ENCODE results near the gene STAT5B.
"Not testable (repeated sequence)": the region's sequence is repeated elsewhere in the genome, so short reads cannot be mapped to it uniquely, and the experiment has no call there.

STAT5B gene

DNA sequence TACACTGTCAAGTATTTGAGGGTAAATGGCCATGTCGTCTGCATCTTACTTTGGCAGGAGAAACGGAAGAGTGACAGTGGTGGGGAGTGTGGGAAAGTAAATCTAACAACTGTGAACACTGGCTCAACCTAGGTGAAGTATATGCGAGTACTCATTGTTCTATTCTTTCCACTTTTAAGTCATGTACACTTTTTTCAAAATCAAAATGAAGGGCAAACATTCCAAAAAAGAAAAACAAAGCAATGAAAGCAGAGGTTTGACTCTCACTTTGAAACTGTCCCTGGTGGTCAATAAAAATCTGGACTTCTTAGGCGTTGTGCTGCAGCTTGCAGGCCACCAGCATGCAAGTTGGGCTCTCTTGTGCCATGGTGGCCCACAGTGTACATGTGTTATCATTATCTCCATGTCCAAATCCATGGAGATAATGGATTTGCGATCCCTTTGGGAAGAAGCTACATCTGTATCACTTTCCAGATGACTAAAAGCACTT lies 32.7 kb downstream of the STAT5B start:
- Histone ChIP-seq H3K9me3 (replicated peaks in 1 of 11) (no peaks in the 10 kb centered on the region; a peak in 2 of 22 replicates), H3K4me2 (no peak overlapping the region), H3K9ac (no peak overlapping the region), H3K36me3 (peaks cover 0 to 6% (median 0%) of the 10 kb centered on the region in 11 experiments; a peak in 4 of 22 replicates), H3K27me3 (no peaks in the 10 kb centered on the region), H3K4me3 (no peak overlapping the region), H4K20me1 (peaks cover 0 to 21% (median 4%) of the 10 kb centered on the region in 11 experiments; a peak in 5 of 22 replicates), H3K27ac (no peak overlapping the region), H3K4me1 (peaks cover 17 to 31% (median 22%) of the 10 kb centered on the region in 10 experiments)
- no peak for TF ChIP-seq Cebpa-rat (IDR thresholded peaks at IDR 0.05)

DNA sequence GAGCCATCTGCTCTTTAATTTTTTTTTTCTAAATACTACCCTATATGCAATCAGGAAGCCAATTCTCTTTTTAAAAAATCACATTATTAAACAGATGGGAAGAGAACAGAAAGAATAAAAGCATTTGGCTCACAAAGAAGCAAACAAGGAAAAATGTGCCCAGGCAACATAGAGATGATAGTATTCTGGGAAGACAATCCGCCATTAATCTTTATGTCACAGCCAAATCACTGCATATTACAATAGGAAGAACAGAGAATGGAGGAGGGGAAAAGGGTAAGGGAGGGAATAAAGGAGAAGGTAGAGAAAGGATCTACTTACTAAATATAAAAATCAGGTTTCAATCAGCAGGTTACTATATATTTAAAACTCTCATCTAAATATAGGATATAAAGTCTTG lies 34.3 kb downstream of the STAT5B start:
- peaks cover 0 to 6% (median 0%) of the 10 kb centered on the region in 11 experiments; a peak in 4 of 22 replicates for H3K36me3 ChIP-seq
- no peak overlapping the region for H3K9ac ChIP-seq
- no peak for TF ChIP-seq Cebpa-rat (IDR thresholded peaks at IDR 0.05)
- no peaks in the 10 kb centered on the region for H3K9me3 ChIP-seq (replicated peaks in 1 of 11)
- H3K27ac ChIP-seq: no peak overlapping the region
- no peak overlapping the region for H3K4me2 ChIP-seq
- H3K4me1 ChIP-seq: peaks cover 3 to 14% (median 9%) of the 10 kb centered on the region in 10 experiments; a peak in 15 of 20 replicates
- H4K20me1 ChIP-seq: peaks cover 0 to 34% (median 4%) of the 10 kb centered on the region in 11 experiments; a peak in 8 of 22 replicates
- no peaks in the 10 kb centered on the region for H3K27me3 ChIP-seq
- H3K4me3 ChIP-seq: no peak overlapping the region

- not testable (repeated sequence) for H3K4me1 ChIP-seq; H3K27ac ChIP-seq; H3K36me3 ChIP-seq; H3K4me3 ChIP-seq; H3K4me2 ChIP-seq; H3K27me3 ChIP-seq; H3K9ac ChIP-seq; H3K9me3 ChIP-seq (replicated peaks in 1 of 11)
- peaks cover 0 to 39% (median 4%) of the 10 kb centered on the region in 11 experiments; a peak in 8 of 22 replicates for H4K20me1 ChIP-seq
These were observed 35.3 kb downstream of the STAT5B start for GRCh38 chr17:42240863-42241262.

GRCh38 chr17:42240201-42240600 lies 36.0 kb downstream of the STAT5B start:
- no peak for TF ChIP-seq Cebpa-rat (IDR thresholded peaks at IDR 0.05)
- no peak overlapping the region for H3K4me3 ChIP-seq
- no peak overlapping the region for H3K27ac ChIP-seq
- H3K36me3 ChIP-seq: peaks cover 0 to 6% (median 0%) of the 10 kb centered on the region in 11 experiments; a peak in 4 of 22 replicates
- no peaks in the 10 kb centered on the region for H3K9me3 ChIP-seq (replicated peaks in 1 of 11)
- no peak overlapping the region for H3K9ac ChIP-seq
- H3K4me2 ChIP-seq: no peak overlapping the region
- H4K20me1 ChIP-seq: peaks cover 0 to 39% (median 4%) of the 10 kb centered on the region in 11 experiments; a peak in 8 of 22 replicates
- H3K4me1 ChIP-seq: peaks cover 0 to 15% (median 8%) of the 10 kb centered on the region in 10 experiments; a peak in 15 of 20 replicates
- no peaks in the 10 kb centered on the region for H3K27me3 ChIP-seq

DNA sequence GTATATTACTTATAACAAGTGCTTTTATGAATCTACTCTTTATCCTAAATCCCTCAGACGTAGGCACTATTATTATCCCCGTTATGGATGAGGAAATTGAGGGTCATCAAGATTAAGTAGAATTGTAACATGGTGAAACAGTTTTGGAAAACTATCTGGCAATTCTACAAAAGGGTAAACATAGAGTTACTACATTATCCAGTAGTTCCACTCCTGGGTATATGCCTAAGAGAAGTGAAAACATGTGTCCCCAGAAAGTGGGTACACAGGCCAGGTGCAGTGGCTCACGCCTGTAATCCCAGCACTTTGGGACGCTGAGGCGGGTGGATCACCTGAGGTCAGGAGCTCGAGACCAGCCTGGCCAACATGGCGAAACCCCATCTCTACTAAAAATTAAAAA lies 36.6 kb downstream of the STAT5B start:
- not testable (repeated sequence) for H3K36me3 ChIP-seq; H3K4me3 ChIP-seq; H3K27ac ChIP-seq; H3K27me3 ChIP-seq; H3K4me2 ChIP-seq; H3K9me3 ChIP-seq (replicated peaks in 1 of 11); H3K9ac ChIP-seq
- Histone ChIP-seq H4K20me1 (peaks cover 0 to 39% (median 5%) of the 10 kb centered on the region in 11 experiments; a peak in 8 of 22 replicates), H3K4me1 (peaks cover 0 to 21% (median 13%) of the 10 kb centered on the region in 10 experiments; a peak in 18 of 20 replicates)

DNA sequence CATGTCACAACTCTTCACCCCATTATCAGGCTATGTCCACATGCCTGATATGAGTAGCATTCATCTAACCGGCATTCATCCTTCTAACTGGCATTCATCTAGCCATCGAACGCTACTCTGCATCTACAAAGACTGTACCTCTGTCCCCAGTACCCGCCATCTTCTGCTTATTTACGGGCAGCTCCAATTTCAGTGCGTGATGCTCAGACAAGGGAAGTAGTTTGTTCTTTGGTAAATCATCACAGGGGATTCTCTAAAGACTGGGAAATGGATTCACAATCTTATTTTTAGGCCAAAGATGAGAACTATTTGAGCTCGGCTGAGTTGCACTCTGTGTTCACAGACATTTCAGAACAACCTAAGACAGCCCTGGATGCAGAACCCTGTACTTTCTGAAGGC lies 39.4 kb downstream of the STAT5B start:
- peaks cover 0 to 4% (median 0%) of the 10 kb centered on the region in 11 experiments; a peak in 1 of 22 replicates for H3K9me3 ChIP-seq (replicated peaks in 1 of 11)
- H3K36me3 ChIP-seq: peaks cover 0 to 9% (median 2%) of the 10 kb centered on the region in 11 experiments; a peak in 9 of 22 replicates
- H3K27me3 ChIP-seq: no peaks in the 10 kb centered on the region
- H3K9ac ChIP-seq: no peak overlapping the region
- no peak for TF ChIP-seq Cebpa-rat (IDR thresholded peaks at IDR 0.05)
- no peak overlapping the region for H3K4me2 ChIP-seq
- H3K27ac ChIP-seq: no peak overlapping the region
- peaks cover 0 to 38% (median 6%) of the 10 kb centered on the region in 11 experiments; a peak in 7 of 22 replicates for H4K20me1 ChIP-seq
- H3K4me3 ChIP-seq: no peak overlapping the region
- H3K4me1 ChIP-seq: peaks cover 0 to 36% (median 20%) of the 10 kb centered on the region in 10 experiments; a peak in 16 of 20 replicates

DNA sequence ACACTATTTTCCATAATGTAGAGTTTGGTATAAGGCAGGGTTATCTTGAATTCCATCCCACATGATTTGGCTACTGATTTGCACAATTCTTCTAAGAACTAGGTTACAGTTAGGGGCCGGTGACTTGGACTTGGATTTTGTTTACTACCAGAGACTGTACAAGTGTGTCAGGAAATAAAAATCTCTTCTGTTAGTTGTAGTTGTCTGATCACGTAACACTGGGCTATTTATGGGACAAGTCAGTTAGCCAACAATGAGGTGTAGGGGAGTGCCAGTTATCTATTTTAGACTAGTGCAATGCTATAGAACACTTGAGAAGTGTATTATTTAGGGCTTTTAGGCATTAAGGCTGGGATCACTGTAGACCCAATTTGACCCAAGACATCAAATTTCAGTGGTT lies 42.2 kb downstream of the STAT5B start:
- peak overlapping the region in 2 of 11 experiments; percentile 11 to 31; a peak in 3 of 22 replicates for H3K27ac ChIP-seq
- no peak overlapping the region; a peak in 1 of 20 replicates for H3K4me3 ChIP-seq
- H3K27me3 ChIP-seq: no peaks in the 10 kb centered on the region
- H3K4me2 ChIP-seq: peak overlapping the region in 8 of 11 experiments; percentile 10 to 75 (median 58); a peak in 15 of 22 replicates
- H4K20me1 ChIP-seq: peaks cover 0 to 30% (median 0%) of the 10 kb centered on the region in 11 experiments; a peak in 7 of 22 replicates
- peaks cover 0 to 24% (median 15%) of the 10 kb centered on the region in 11 experiments; a peak in 14 of 22 replicates for H3K36me3 ChIP-seq
- H3K9ac ChIP-seq: no peak overlapping the region
- no peak for TF ChIP-seq Cebpa-rat (IDR thresholded peaks at IDR 0.05)
- H3K4me1 ChIP-seq: peaks cover 0 to 36% (median 20%) of the 10 kb centered on the region in 10 experiments; a peak in 16 of 20 replicates
- peaks cover 0 to 4% (median 0%) of the 10 kb centered on the region in 11 experiments; a peak in 1 of 22 replicates for H3K9me3 ChIP-seq (replicated peaks in 1 of 11)

DNA sequence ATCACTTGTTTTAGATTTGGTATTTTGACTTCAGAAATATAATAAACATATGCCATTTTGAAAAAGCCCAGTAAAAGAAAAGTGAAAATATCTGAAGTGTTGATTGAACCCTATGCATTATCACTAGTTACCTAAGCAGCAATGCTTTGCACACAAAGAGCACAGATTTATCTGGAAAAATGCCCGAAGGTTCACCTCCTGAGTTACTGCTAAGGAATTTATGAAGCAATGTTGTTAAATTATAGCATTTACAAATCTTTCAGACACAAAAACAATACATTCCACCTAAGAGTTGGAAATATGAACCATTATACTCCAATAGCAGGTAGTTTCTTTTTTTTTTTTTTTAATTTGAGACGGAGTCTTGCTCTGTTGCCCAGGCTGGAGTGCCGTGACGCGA lies 43.0 kb downstream of the STAT5B start:
- H3K4me3 ChIP-seq: no peak overlapping the region
- peaks cover 0 to 29% (median 24%) of the 10 kb centered on the region in 10 experiments; a peak in 16 of 20 replicates for H3K4me1 ChIP-seq
- H3K9me3 ChIP-seq (replicated peaks in 1 of 11): peaks cover 0 to 4% (median 0%) of the 10 kb centered on the region in 11 experiments; a peak in 1 of 22 replicates
- H3K36me3 ChIP-seq: peaks cover 0 to 29% (median 20%) of the 10 kb centered on the region in 11 experiments; a peak in 16 of 22 replicates
- no peak overlapping the region for H3K27ac ChIP-seq
- H3K9ac ChIP-seq: no peak overlapping the region
- peaks cover 0 to 29% (median 4%) of the 10 kb centered on the region in 11 experiments; a peak in 10 of 22 replicates for H4K20me1 ChIP-seq
- no peaks in the 10 kb centered on the region for H3K27me3 ChIP-seq
- TF ChIP-seq Cebpa-rat (IDR thresholded peaks at IDR 0.05): no peak
- H3K4me2 ChIP-seq: peak overlapping the region in 2 of 11 experiments; percentile 60 to 75; a peak in 1 of 22 replicates

DNA sequence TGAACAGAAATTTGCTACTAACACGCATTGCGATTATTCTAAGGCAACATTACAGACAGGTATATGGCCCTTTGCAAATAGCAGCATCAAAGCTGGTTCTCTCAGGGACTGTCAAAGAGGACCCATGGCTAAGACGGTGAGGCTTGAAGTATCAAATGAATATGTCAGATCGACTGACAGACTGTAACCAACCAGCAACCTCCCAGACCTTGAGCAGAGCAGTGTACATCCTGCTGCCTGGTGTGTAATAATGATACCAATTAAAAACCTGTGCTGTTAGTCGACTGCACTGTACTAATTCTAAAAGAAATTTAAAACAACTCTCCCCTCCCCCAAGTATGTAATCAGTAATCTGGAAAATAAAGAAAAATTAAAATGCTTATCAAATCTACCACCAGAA lies 46.0 kb downstream of the STAT5B start:
- no peak for TF ChIP-seq Cebpa-rat (IDR thresholded peaks at IDR 0.05)
- Histone ChIP-seq H3K9ac (no peak overlapping the region), H3K4me3 (no peak overlapping the region), H3K27ac (no peak overlapping the region), H3K36me3 (peaks cover 2 to 52% (median 33%) of the 10 kb centered on the region in 11 experiments; a peak in 18 of 22 replicates), H3K4me2 (no peak overlapping the region), H3K9me3 (replicated peaks in 1 of 11) (peaks cover 0 to 4% (median 0%) of the 10 kb centered on the region in 11 experiments; a peak in 1 of 22 replicates), H3K27me3 (no peaks in the 10 kb centered on the region), H3K4me1 (peaks cover 11 to 41% (median 28%) of the 10 kb centered on the region in 10 experiments; a peak in 19 of 20 replicates), H4K20me1 (peaks cover 0 to 13% (median 5%) of the 10 kb centered on the region in 11 experiments; a peak in 8 of 22 replicates)
